Activated CD4-positive, alpha-beta T cell treated with anti-CD3 and anti-CD28 coated beads for 24 hours (primary cell): Measurements from ENCODE around the gene IFNAR1.
"Not testable (repeated sequence)": the region's sequence is repeated elsewhere in the genome, so short reads cannot be mapped to it uniquely, and the experiment has no call there.

Source experiments
- DNase-seq, 2 donors: peaks; one replicate each; pipeline ENCODE4 v3.0.0-alpha.2; 2020; ENCODE audit warnings: low read depth in 2 of 2

The IFNAR1 gene

GRCh38 chr21:33305938-33306337 is 18.8 kb upstream of the IFNAR1 start:
- no peak for DNase-seq

- no peak for DNase-seq
Measured at GRCh38 chr21:33308586-33309490, 15.9 kb upstream of the IFNAR1 start.

GRCh38 chr21:33309778-33310177 is 15.0 kb upstream of the IFNAR1 start:
- no peak for DNase-seq

GRCh38 chr21:33312121-33312520 is 12.6 kb upstream of the IFNAR1 start:
- no peak for DNase-seq

- DNase-seq = no peak
Measured at GRCh38 chr21:33313183-33313582, 11.6 kb upstream of the IFNAR1 start.

- no peak for DNase-seq
Measured at GRCh38 chr21:33313611-33314010, 11.2 kb upstream of the IFNAR1 start.

- no peak for DNase-seq
Measured at GRCh38 chr21:33314111-33314510, 10.7 kb upstream of the IFNAR1 start.

GRCh38 chr21:33315946-33316710 is 8.6 kb upstream of the IFNAR1 start:
- DNase-seq = no peak

GRCh38 chr21:33317145-33317544 is 7.6 kb upstream of the IFNAR1 start:
- DNase-seq = no peak

GRCh38 chr21:33317786-33318486 is 6.8 kb upstream of the IFNAR1 start:
- no peak for DNase-seq

- not testable (repeated sequence) for DNase-seq
Measured at GRCh38 chr21:33321005-33321404, 3.8 kb upstream of the IFNAR1 start.

- not testable (repeated sequence) for DNase-seq
Measured at GRCh38 chr21:33323610-33324009, 1.2 kb upstream of the IFNAR1 start.

GRCh38 chr21:33325222-33326067 is 675 bp downstream of the IFNAR1 start:
- DNase-seq = peak; percentile 48 to 49

- no peak for DNase-seq
Measured at GRCh38 chr21:33327326-33327725, 2.6 kb downstream of the IFNAR1 start.

- DNase-seq = no peak
Measured at GRCh38 chr21:33327792-33328433, 3.1 kb downstream of the IFNAR1 start.

- no peak for DNase-seq
Measured at GRCh38 chr21:33330726-33331125, 6.0 kb downstream of the IFNAR1 start.

- DNase-seq = no peak
Measured at GRCh38 chr21:33332143-33332542, 7.4 kb downstream of the IFNAR1 start.

GRCh38 chr21:33334191-33334590 is 9.4 kb downstream of the IFNAR1 start:
- DNase-seq = no peak

- DNase-seq = no peak
Measured at GRCh38 chr21:33334824-33335223, 10.1 kb downstream of the IFNAR1 start.

- DNase-seq = no peak
Measured at GRCh38 chr21:33339135-33339534, 14.4 kb downstream of the IFNAR1 start.

GRCh38 chr21:33339918-33340317 is 15.1 kb downstream of the IFNAR1 start:
- no peak for DNase-seq
